MM.1S (cell line): ENCODE measurements around the gene HIVEP2.

Source experiments
- EZH2 ChIP-seq: fragments of 300-600 bp; sonication (generic); optimal IDR thresholded peaks from 2 replicates; pipeline ENCODE3; 2017; ENCODE audit warnings: low read depth, mild to moderate bottlenecking, antibody characterized with exemption, low read length, mixed read lengths
- EZH2phosphoT487 ChIP-seq: fragments of 300-600 bp; sonication (generic); IDR thresholded peaks from 2 replicates; pipeline ENCODE4 v1.6.1; 2018; ENCODE audit warnings: antibody characterized with exemption, low read length
- TF ChIP-seq, protein P1 (sequence below): fragments of 300-600 bp; sonication (generic); IDR thresholded peaks from 2 replicates; pipeline ENCODE4 v1.5.1; 2016; ENCODE audit warnings: antibody characterized with exemption, low read length, mixed read lengths

DNA sequence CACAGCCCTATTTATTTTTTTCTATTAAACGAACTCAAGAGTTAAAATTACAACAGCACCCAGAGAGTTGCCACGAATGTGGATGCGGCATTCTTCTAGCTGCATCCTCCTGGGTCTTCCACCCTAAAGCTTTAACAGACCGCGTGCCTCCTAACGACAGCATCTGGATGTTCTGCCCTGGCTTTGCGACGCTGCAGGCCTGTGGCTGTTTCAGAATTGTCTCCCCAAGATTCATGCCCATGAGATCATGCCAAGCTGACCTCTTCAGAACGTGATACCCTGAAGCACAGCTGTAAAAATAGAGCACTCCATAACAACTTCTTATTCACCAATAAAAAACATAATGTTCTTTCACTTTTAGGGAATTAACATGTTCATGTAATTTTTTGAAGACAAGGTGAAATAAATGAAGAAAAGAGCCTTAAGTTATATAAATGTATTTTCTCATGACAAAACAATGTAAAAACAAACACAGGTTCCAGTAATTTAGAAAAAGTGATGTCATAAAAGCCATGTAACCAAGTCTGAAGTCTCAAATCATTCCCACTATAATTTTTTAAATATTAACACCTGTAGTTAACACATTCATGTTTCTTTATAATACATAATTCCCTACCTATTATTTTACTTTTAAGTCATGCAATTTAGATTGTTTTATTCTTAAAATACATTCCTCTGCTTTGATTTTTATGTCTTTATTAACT, 26.5 kb downstream of the HIVEP2 start:
- TF ChIP-seq, protein P1, sequence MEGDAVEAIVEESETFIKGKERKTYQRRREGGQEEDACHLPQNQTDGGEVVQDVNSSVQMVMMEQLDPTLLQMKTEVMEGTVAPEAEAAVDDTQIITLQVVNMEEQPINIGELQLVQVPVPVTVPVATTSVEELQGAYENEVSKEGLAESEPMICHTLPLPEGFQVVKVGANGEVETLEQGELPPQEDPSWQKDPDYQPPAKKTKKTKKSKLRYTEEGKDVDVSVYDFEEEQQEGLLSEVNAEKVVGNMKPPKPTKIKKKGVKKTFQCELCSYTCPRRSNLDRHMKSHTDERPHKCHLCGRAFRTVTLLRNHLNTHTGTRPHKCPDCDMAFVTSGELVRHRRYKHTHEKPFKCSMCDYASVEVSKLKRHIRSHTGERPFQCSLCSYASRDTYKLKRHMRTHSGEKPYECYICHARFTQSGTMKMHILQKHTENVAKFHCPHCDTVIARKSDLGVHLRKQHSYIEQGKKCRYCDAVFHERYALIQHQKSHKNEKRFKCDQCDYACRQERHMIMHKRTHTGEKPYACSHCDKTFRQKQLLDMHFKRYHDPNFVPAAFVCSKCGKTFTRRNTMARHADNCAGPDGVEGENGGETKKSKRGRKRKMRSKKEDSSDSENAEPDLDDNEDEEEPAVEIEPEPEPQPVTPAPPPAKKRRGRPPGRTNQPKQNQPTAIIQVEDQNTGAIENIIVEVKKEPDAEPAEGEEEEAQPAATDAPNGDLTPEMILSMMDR, result no peak
- no peak for TF ChIP-seq EZH2phosphoT487
- no peak for TF ChIP-seq EZH2
